ENCODE results near the gene KCNJ5.

Gene KCNJ5

DNA sequence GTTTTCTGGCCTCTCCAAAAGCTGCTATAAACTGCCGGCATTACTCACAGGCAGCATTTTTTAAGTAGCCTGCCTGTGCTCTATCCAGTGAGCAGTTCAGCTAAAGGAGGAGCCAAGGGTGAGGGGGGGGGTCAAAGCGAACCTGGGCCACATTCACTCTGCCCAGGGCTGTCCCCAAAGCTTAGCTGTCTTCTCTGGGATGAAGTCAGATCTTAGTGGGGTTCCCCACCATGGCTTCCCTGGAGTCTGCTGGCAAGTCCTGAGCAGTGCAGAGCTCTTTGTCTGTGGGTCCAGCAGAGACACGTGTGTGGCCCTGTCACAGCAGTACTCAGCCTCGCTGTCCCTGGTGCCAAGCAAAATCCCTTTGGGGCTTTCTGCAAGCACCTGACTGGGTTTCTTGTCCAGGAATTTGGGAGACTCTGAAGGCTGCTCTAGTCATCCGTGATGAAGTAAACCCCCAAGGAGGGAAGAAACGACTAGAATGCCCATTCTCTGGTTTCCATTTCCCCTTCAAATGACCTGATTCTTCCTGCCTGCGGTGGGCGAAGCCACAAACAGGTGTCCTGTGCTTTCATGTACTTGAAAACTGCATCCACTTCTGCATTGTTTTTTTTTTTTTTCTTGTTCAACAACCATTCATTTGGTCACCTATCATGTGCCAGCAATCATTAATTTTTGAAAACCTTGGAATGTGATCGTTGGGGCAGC is 2.6 kb downstream of the KCNJ5 start:
- TF ChIP-seq, protein P1, sequence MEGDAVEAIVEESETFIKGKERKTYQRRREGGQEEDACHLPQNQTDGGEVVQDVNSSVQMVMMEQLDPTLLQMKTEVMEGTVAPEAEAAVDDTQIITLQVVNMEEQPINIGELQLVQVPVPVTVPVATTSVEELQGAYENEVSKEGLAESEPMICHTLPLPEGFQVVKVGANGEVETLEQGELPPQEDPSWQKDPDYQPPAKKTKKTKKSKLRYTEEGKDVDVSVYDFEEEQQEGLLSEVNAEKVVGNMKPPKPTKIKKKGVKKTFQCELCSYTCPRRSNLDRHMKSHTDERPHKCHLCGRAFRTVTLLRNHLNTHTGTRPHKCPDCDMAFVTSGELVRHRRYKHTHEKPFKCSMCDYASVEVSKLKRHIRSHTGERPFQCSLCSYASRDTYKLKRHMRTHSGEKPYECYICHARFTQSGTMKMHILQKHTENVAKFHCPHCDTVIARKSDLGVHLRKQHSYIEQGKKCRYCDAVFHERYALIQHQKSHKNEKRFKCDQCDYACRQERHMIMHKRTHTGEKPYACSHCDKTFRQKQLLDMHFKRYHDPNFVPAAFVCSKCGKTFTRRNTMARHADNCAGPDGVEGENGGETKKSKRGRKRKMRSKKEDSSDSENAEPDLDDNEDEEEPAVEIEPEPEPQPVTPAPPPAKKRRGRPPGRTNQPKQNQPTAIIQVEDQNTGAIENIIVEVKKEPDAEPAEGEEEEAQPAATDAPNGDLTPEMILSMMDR (IDR thresholded peaks at IDR 0.05): no peak

DNA sequence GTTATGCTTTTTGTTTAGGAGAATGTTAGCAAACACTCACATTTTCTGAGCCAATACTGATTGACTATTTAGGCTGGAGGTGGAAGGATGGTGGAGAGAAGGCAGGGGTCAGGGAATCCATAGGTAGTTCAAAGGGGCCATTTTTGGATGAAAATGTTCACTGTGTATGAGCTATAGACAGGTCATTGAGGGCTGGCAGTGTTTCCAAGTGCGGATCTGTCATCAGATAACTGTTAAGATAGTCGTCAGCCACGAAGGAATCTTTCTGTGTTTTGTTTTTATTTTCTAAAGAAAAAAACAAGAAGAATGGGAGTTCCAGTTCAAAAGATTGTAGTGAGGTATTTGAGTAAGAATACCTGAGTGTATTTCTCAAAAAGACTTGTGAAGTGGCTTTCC is 3.1 kb downstream of the KCNJ5 start:
- TF ChIP-seq, protein P1 (IDR thresholded peaks at IDR 0.05): no peak

DNA sequence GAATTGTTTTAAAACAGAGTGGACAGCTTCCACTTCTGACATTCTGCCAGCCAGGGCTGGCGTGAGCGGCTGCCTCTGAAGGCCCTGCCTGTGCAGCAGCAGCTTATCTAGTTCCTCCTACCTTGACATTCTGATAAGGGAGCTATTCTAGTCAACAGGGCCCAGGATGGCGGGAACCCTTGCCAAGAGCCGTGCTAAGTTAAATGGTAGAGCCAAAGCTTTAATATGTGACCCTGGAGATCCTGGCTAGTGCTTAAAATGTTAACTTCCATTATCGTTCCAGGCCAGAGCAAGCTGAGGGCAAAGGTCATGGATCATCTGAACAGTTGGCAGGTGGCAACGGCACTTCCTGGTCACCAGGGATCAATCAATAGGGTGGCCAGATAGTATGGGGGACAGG is 3.5 kb downstream of the KCNJ5 start:
- TF ChIP-seq, protein P1 (IDR thresholded peaks at IDR 0.05): no peak

DNA sequence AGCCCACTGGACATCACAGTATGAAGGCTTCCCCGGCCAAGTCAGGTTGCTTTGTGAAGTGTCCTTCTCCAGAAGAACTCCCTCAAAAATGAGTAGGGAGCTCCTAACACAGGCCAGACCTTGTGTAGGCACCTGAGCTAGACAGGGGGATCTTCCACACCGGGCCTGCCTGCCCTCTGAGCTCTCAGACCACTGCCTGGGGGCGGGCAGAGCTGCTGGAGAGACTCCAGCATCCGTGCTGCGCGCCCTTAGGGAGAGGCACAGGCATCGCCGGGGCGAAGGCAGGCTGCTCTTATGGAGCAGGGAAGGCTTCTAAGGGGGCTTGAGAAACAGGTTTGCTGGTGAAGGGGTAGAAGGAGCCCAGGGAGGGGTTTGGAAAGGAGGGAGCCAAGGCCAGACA is 4.4 kb downstream of the KCNJ5 start:
- TF ChIP-seq, protein P1 (IDR thresholded peaks at IDR 0.05): no peak

DNA sequence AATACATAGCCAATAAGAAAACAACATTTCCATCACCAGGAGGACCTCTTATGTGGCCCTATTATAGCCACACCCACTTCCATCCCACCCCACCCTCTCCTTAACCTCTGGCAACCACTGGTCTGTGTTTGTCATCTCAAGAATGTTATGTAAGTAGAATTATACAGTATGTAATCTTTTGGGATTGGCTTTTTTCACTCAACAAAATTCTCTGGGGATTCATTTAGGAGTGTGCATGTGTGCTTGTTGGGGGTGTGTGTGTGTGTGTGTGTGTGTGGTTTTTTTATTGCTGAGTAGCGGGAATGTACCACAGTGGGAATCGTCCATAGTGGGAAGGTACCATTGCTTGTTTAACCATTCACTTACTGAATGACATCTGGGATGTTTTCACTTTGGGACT is 5.2 kb downstream of the KCNJ5 start:
- TF ChIP-seq, protein P1 (IDR thresholded peaks at IDR 0.05): no peak

DNA sequence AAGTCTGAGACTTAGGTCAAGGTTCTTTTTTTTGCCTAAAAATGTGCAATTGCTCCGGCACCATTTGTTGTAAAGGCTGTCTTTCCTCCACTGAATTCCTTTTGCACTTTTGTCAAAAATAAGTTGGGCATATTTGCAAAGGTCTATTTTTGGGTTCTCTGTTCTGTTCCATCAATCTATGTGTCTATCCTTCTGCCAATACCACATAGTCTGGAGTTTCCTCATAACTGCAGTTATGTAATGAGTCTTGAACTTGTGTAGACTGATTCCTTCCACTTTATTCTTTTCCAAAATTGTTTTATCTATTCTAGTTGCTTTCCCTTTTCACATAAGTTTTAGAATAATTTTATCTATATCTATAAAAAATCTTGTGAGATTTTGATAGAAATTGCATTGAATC is 6.7 kb downstream of the KCNJ5 start:
- TF ChIP-seq, protein P1 (IDR thresholded peaks at IDR 0.05): no peak

DNA sequence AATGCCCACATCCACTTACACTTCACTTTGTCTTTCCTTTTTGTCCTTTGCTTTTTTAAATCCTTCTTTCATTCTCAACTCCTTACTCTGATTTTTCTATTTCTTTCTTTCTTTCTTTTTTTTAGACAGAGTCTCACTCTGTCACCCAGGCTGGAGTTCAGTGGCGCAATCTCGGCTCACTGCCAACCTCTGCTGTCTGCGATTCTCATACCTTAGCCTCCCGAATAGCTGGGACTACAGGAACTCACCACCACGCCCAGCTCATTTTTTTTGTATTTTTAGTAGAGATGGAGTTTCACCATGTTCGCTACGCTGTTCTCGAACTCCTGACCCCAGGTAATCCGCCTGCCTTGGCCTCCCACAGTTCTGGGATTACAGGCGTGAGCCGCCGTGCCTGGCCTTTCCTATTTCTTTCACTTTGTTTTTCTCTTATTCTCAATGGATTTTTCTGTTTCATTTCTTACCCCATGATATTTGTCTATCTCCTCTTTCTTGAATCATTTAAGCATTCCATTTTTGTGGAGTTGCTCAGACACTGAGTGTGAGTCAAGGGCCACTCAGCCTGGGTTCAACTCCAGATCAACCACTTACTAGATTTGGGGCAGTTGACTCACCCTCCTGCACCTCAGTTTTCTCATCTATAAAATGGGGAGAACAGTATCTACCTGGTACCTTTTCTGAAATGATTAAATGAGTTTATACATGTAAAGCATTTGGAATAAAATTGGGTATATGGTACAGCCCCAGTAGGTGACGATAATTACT is 7.6 kb downstream of the KCNJ5 start:
- TF ChIP-seq, protein P1 (IDR thresholded peaks at IDR 0.05): no peak
